CD1c-positive myeloid dendritic cell (primary cell): ENCODE data around the gene SLC66A3.
A peak's percentile ranks its signal among the peaks of the same experiment; 100 is the strongest.

Experiments used
- DNase-seq: peaks from one replicate; pipeline ENCODE4 v3.0.0-alpha.2; 2016; ENCODE audit errors: extremely low spot score

The SLC66A3 gene

DNA sequence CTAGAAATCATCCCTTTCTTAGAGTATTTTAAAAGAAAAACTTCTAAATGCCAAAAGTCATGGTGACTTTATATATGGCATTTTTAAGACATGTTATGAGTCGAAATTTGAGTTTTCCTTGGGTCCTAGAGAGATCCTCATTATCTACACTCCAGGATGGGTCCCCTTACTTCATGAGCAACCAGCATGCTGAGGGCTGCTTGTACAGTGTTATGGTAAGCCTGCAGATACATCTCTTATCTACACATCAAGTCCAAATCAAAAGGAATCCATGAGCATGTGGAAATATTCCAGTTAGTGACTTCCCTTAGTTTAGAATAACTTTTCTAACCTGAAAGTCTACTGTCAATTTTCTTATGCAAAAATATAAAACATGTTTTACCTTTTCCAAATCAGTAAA is 58.7 kb downstream of the SLC66A3 start:
- DNase-seq, result no peak

DNA sequence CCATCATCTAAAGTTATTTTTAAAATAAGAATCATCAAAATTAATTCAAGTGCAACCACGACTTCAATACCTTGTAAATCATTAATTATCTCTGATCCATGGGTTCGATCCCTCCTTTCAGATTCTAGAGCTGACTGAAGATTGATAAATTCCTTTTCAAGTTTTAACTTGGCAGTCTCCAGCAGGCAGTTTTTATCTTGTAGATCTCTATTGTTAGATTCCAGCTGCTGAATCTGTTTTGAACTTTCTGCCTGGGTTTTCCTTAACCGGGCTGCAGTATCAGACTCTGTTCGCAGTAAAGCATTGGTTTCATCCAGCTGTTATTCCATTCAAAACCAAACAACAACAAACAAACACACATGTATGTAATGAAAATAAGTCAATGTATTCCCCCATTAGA is 59.5 kb downstream of the SLC66A3 start:
- no peak for DNase-seq

DNA sequence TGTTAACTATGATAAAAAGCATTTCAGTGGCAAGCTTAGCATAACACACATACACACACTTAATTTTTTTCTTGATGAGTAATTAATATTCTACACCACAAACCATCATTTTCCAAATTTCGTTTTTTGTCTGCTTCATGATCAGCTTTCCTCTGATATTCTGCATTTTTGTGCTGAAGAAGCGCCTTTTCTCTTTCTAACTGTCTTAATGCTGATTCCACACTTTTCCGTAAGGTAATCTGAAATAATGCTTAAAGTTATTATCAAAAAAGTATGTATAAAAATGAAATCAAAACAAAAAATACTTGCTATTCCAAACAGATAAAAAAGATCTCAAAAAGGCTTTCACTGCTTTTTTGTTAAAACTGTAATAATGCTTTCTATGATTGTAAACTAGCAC is 60.1 kb downstream of the SLC66A3 start:
- no peak for DNase-seq

DNA sequence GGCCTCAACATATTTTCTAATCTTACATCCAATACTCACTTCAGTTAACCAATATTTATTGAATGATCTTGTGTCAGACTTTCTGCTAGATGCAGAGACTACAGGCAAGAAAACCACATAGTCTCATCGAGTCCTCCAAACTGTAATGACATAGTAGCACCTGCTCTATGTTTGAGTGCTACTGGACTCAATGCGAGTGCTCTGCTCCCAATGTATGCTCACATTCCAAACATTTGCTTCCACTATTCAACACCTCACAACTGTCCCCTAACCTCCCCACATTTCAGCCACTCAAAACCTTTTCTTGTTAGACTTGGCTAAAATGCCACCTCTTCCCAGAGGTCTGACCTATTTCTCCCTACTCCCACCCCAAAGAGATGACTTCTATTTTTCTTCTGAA is 65.2 kb downstream of the SLC66A3 start:
- no peak for DNase-seq

DNA sequence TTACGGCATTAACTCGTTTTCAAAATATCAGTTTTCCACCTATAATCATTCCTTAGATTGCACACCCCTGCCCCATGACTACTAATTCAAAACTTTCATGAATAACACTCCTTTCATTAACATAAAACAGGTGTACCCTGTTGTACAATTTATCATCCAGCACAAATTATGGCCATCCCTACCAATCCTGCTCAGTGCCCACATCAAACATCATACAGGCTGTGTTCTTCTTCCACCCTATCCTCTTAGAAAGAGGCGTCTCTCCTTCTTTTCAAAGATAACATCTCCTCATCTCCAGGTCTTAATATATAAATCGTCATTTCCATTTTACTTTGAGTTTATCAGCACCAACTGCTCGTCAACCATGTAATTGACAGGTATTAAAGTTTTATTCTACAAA is 67.6 kb downstream of the SLC66A3 start:
- no peak for DNase-seq

DNA sequence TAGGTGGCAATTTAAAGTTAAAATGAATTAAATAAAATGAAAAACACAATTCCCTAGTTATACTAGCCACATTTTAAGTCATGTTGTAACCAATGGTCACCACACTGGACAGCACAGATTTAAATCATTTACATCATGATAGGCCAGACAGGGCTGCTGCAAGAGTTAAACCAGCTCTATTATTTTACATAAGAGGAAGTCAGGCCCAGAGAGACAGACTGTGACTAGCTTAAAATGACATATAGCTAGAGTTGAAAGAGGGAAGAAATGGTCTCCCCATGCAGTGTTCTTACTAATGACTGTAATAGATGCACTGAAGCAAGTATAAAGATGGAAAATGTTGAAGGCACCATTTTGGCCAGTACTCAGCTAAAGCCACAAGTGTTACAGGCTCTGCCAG is 69.6 kb downstream of the SLC66A3 start:
- peak; percentile 8 for DNase-seq

DNA sequence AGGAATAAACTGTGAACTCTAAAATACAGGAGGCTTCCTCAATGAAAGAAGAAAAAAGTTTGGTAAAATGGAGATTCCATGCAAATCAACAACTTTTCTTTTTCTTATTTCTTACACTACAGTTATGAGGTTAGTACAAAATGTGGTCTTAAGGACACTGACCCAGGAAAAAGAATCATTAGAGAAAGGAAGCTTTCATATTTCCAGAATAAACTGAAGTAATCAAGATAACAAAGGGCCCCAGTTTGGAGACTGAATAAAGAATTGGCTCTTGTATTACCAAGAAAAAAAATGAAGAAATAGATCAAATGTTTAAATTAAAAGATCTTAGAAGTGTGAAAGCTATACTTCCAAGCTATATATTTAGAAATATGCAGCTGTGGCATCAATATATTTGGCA is 72.3 kb downstream of the SLC66A3 start:
- DNase-seq, result no peak
